Hepatic stellate cell (primary cell): ENCODE results near the gene ZNF628.
A peak's percentile ranks its signal among the peaks of the same experiment; 100 is the strongest.
"Not testable (repeated sequence)": the region's sequence is repeated elsewhere in the genome, so short reads cannot be mapped to it uniquely, and the experiment has no call there.

ENCODE experiments used
- DNase-seq: peaks from one replicate; pipeline ENCODE4 v3.0.0; 2011; ENCODE audit warnings: low spot score

The ZNF628 gene

DNA sequence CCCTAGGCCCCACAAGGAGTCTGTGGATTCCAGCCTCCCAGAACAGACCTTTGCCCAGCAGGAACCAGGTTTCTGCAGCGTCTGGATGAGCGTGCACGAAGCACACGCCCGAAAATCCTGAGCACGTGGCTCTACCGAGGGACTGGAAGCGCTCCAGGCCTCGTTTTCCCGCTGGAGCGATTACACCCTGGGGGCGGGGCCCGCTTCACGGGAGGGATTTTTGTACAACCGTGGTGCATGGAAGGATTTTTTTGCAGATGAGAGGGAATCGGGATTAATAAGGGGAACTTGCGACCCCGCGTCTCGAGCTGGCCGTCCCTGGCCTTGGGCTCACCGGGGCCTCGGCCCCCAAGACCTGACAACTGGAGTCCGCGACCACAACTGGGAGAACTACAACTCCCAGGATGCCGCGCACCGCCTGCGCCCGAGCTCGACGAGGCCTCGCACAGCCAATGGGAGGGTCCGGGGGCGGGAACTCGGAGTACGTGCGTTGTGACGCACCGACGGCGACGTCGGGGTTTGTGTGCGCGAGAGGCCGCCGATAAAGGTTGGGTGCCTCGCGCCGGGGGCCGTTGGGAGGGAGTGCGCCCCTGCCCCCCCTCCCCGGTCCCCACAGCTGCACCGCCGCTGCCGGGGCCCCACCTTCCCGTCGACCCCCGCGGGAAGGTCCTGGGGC lies at the start of gene ZNF628:
Gene ZNF628 (plus strand): TSS at position 518 of the 676 bp plus-strand sequence. CDS start 3,294 bp downstream, outside the sequence.
- DNase-seq: peak; percentile 100

DNA sequence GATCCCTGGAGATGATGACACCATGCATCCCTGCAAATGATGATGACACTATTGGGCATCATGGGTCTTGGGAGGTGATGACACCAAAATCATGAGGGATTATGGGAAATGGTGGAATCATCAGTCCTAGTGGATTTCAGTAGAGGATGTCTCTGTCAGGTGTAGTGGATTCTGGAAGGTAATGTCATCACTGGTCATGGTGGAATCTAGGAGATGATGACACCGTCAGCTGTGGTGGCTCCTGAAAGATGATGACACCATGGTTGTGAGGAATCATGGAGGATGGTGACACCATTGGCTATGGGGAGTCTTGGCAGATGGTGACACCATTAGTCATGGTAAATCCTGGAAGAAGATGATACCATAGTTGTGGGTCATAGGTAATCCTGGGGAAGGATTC lies 45.2 kb upstream of the ZNF628 start:
- DNase-seq: no peak

GRCh38 chr19:55432241-55432959 lies 44.0 kb upstream of the ZNF628 start:
- no peak for DNase-seq

- no peak for DNase-seq
Measured at GRCh38 chr19:55433292-55433691, 43.1 kb upstream of the ZNF628 start.

DNA sequence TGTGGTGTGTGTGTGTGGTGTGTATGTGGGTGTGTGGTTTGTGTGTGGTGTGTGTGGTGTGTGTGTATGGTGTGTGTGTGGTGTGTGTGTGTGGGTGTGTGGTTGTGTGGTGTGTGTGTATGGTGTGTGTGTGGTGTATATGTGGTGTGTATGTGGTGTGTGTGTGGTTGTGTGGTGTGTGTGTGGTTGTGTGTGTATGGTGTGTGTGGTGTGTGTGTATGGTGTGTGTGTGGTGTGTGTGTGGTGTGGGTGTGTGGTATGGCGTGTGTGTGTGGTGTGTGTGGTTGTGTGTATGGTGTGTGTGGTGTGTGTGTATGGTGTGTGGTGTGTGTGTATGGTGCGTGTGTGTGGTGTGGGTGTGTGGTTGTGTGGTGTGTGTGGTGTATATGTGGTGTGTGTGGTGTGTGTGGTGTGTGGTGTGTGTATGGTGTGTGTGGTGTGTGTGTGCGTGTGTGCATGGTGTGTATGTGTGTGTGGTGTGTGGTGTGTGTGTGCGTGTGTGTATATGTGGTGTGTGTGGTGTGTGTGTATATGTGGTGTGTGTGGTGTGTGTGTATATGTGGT lies 42.0 kb upstream of the ZNF628 start:
- DNase-seq: no peak

DNA sequence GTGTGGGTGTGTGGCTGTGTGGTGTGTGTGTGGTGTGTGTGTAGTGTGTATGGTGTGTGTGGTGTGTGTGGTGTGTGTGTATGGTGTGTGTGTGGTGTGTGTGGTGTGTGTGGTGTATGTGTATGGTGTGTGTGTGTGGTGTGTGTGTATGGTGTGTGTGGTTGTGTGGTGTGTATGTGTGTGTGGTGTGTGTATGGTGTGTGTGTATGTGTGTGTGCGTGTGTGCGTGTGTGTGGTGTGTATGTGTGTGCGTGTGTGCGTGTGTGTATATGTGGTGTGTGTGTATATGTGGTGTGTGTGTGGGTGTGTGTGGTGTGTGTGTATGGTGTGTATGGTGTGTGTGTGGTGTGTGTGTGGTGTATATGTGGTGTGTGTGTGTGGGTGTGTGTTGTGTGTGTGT lies 41.4 kb upstream of the ZNF628 start:
- DNase-seq: no peak

DNA sequence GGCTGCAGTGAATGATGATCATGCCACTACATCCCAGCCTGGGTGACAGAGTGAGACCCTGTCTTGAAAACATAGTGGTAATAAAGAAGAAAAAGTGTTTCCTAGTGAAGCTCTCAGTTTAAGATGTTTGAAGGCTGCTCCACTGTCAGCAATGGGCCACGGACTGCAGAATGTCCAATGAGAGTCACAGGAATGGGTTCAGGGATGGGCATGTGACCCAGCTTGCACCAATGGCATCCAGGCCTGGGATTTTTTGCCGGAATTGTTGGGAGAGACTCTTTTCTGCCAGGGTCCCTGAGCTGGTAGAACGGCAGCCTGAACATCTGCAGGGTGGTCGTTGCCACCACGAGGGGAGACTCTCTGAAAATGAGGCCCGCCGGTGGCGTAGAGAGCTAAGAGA lies 39.6 kb upstream of the ZNF628 start:
- DNase-seq: no peak

DNA sequence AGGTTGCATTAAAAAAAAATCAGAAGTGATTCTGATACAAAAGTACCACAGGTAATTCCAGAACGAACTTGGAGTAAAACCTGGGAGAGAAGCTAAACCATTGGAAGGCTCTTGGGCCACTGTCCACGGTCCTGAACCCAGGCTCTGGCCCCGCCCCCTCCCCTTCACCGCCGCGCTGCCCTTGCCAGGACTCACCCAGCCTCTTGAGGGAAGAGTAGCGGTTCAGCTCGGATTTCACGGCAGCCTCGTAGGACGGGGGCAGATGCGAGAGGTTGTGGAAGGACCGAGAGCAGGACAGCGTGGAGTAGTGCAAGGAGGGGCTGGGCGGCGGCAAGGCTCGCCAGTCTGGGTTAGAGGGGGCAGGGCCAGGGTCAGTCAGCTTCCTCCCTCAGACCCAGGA lies 39.0 kb upstream of the ZNF628 start:
- peak; percentile 79 for DNase-seq

DNA sequence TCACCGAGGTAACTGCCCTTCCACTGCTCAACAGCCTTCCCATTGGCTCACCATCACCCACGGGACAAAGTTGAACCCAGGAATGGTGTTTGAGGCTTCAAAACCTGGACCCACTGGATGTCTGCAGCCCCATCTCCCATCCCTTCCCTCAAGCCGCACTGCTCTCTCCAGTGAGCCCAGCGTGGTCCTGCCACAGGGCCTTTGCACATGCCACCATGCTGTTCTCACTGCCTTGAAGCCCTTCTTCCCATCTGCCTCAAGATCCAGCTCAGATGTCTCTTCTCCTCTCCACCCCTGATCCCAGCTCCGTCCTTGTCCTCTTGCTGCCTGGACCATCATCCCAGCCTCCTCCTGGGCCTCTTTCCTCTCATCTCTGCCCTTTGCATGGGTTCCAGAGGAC lies 37.4 kb upstream of the ZNF628 start:
- DNase-seq: no peak

- no peak for DNase-seq
Measured at GRCh38 chr19:55440411-55441105, 35.9 kb upstream of the ZNF628 start.

GRCh38 chr19:55441319-55441691 lies 35.1 kb upstream of the ZNF628 start:
- no peak for DNase-seq

DNA sequence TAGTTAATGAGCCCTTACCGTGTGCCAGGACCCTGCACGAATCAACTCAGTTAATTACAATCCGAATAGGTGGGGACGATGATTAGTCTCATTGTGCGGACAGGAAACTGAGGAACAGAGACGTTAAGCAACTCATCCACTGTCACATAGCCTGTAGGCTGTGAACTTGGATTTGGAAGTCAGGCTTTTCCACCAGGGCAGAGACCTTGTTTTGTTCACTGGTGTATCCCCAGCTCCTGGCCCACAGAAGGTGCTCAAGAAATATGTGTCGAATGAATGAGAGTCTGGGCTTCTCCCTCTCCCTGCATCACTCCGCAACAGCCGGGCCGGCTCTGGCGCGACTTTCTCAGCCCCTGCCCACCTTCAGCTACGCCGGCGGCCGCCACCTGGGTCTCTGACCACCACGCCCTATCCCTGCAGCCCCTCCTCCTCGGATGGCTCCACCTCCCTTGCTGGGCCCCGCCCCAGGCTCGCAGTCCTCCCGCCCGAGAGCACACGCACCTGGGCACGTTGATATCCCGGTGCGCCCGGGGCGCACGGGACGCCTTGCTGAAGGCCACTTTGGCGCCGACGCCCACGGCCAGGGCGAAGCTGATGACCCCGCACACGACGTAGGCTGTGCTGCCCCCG lies 34.6 kb upstream of the ZNF628 start:
- DNase-seq: no peak

GRCh38 chr19:55442372-55442961 lies 34.0 kb upstream of the ZNF628 start:
- DNase-seq: no peak

DNA sequence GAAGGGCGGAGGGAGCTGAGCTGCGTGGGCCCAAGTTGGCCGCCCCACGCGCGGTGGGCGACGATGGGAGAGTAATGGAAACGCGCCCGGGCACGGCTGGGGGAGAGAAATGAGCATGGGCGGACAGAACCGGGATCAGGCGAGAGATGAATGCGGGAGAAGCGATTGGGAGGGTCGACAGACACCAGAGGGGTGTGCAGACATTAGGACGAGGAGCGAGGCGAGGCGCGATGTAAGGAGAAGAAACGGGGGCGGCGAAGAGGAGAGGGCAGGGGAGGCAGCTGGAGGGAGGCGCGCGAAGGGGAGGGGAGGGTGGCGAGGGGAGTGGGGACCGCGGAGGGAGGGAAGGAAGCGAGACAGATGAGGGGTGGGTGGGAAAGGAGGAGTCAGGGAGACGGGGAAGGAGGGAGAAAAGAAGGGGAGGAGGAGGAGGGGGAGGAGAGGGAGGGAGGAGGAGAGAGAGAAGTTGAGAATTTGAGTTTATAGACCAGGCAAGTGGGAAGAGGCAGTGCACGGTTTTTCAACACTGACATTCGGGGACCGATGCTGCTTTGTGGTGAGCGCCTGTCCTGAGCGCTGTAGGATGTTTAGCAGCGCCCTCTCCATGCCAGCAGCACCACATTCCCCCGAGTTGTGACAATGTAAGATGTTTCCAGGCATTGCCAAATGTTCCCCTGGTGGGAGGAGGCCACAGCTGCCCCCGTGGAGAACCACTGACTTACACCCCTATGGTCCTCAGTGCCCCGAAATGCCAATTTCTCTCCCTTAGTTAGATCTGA lies 33.2 kb upstream of the ZNF628 start, which contains the start of gene SHISA7:
Gene SHISA7 (minus strand): TSS at position 256 of the 779 bp plus-strand sequence. CDS start 437 bp downstream, outside the sequence.
- no peak for DNase-seq

DNA sequence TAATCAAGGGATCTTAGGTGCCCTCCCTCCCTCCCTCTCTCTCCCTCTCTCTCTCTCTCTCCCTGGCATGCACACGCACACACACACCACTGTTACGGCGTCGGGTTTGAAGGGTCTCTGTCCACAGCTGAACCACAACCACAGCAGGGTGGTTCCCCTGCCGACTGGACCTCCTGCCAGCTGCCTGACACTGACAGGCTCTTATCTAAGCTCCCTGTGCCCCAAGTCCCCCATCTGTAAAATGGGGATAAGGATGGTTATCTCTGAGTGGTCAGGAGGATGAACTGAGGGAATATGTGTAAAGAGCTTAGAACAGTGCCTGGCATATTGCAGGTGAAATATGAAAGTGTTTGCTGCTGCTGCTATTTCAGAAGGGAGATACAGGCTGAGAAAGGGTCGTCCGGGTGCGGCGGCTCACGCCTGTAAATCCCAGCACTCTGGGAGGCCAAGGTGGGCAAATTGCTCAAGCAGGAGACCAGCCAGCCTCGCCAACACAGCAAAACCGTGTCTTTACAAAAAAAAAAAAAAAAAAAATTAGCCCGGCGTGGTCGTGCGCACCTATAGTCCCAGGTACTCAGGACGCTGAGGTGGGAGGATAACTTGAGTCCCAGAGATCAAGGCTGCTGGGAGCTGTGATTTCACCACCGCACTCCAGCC lies 32.5 kb upstream of the ZNF628 start:
- no peak for DNase-seq

- no peak for DNase-seq
Measured at GRCh38 chr19:55444646-55445045, 31.8 kb upstream of the ZNF628 start.

- no peak for DNase-seq
Measured at GRCh38 chr19:55446060-55446459, 30.4 kb upstream of the ZNF628 start.

DNA sequence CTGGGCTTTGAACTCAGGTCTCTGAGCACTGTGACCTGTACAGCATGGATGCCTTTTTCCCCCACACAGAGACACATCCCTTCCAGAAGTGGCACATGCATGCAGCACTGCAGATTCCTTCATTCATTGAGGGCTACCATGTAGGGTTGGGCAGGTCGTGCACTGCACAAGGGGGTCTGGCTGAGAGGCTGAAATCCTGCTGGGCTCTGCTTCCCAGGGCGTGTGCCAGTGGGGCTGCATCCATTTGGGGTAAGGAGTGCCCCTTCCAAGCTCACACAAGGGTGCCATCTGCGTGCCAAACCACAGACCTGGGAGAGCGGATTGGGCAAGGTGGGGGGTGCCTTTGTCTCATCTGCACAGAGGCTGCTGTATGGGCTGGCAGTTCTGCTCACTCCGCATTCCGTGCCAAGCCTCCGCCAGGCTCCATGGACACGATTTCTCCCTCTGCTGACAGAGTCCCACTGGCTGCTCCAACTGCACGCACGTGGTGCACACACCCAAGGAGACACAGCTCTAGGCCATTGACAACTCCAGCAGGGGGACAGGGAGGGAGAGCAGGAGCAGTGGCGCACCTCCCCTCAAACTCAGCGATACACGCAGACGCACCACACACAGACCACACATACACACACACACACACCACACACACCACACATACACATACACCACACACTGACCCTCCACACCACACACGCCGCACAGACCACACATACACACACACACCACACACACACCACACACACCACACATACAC lies 28.8 kb upstream of the ZNF628 start:
- peak; percentile 59 for DNase-seq

DNA sequence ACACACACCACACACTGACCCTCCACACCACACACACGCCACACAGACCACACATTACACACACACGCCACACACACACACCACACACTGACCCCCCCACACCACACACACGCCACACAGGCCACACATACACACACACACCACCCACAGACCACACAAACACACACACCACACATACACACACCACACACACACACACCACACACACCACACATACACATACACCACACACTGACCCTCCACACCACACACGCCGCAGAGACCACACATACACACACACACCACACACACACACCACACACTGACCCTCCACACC lies 28.3 kb upstream of the ZNF628 start:
- DNase-seq: not testable (repeated sequence)

DNA sequence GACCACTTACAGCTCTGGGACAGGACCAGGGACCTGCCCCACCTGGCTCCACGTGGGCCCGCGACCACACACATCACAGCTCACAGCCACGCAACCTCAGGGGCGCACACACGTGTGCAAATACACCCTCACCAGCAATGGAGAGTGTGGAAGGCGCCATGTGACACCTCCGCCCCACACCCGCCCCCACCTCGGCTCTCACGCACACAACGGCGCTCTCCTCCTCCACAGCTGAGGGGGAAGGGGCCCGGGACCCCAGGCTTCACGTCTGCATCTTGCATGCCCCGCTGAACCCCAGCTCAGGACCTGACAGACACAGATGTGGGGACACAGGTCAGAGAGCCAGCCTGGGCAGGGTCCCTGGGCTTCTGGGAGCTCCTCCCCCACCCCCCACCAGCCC lies 26.9 kb upstream of the ZNF628 start:
- DNase-seq: no peak
